WTC11 (cell line): ENCODE results near the gene CLIC3. TPM values are rescaled to one million over a fixed set of nuclear protein-coding genes. Genes with fewer than 3 reads are reported as not detected.
A peak's percentile ranks its signal among the peaks of the same experiment; 100 is the strongest.

ENCODE experiments used
- ATAC-seq: fragments of 200-7000 bp; cut with Tn5 transposase; 2 replicates; pipeline ENCODE4 v1.10.0; 2021; ENCODE audit warnings: mild to moderate bottlenecking, moderate library complexity
- CTCF ChIA-PET: fragments of 300-600 bp; sonication (Branson Sonifier 250); formaldehyde crosslinking; loops from one replicate; lab custom pipeline; 2021; ENCODE audit warnings: antibody characterized with exemption; lab: Charles Lee
- POLR2A ChIA-PET: fragments of 350-600 bp; sonication (Branson Sonifier 250); formaldehyde crosslinking; loops from one replicate; lab custom pipeline; 2021; ENCODE audit warnings: antibody characterized with exemption; lab: Charles Lee
- DNase-seq: peaks from one replicate; pipeline ENCODE4 v3.0.0; 2021; ENCODE audit warnings: low spot score
- H3K27ac Mint-ChIP-seq: 2 replicates; pipeline ENCODE4 v1.8.0; 2021; ENCODE audit warnings: mixed read lengths
- H3K27me3 Mint-ChIP-seq: 2 replicates; pipeline ENCODE4 v1.8.0; 2021; ENCODE audit warnings: low read depth, mild to moderate bottlenecking, moderate library complexity, mixed read lengths
- H3K36me3 Mint-ChIP-seq: 2 replicates; pipeline ENCODE4 v1.8.0; 2021; ENCODE audit warnings: mixed read lengths
- H3K4me1 Mint-ChIP-seq: 2 replicates; pipeline ENCODE4 v1.8.0; 2022; ENCODE audit warnings: mixed read lengths
- H3K4me3 Mint-ChIP-seq: 2 replicates; pipeline ENCODE4 v1.8.0; 2021; ENCODE audit warnings: mild to moderate bottlenecking, moderate library complexity, mixed read lengths
- H3K9me3 Mint-ChIP-seq: 2 replicates; pipeline ENCODE4 v1.8.0; 2021; ENCODE audit warnings: mixed read lengths
- ATF2 ChIP-seq: sonication (generic); formaldehyde crosslinking; IDR thresholded peaks from 2 replicates; pipeline ENCODE4 v1.8.1; 2022; ENCODE audit warnings: low read depth, missing genetic modification reagents, borderline replicate concordance
- ATF6 ChIP-seq: sonication (generic); formaldehyde crosslinking; IDR thresholded peaks from 2 replicates; pipeline ENCODE4 v1.8.1; 2023; ENCODE audit warnings: mild to moderate bottlenecking, missing genetic modification reagents
- FOXJ3 ChIP-seq: sonication (generic); formaldehyde crosslinking; IDR thresholded peaks from 2 replicates; pipeline ENCODE4 v1.9.0; 2021; ENCODE audit warnings: missing genetic modification reagents, mild to moderate bottlenecking, borderline replicate concordance
- MYBL2 ChIP-seq: sonication (generic); formaldehyde crosslinking; IDR thresholded peaks from 2 replicates; pipeline ENCODE4 v1.8.1; 2023; ENCODE audit warnings: mild to moderate bottlenecking, moderate library complexity, missing genetic modification reagents
- NFATC4 ChIP-seq: fragments of 250-450 bp; sonication (Bioruptor Pico); IDR thresholded peaks from 2 replicates; pipeline ENCODE4 v1.9.0; 2021; ENCODE audit warnings: mild to moderate bottlenecking
- NFE2L1 ChIP-seq: sonication (generic); formaldehyde crosslinking; IDR thresholded peaks from 2 replicates; pipeline ENCODE4 v1.8.1; 2023; ENCODE audit warnings: missing genetic modification reagents
- NR2C2 ChIP-seq: sonication (generic); formaldehyde crosslinking; IDR thresholded peaks from 2 replicates; pipeline ENCODE4 v1.8.0; 2022; ENCODE audit warnings: mild to moderate bottlenecking, missing genetic modification reagents
- NR3C1 ChIP-seq: sonication (generic); formaldehyde crosslinking; conservative IDR thresholded peaks from 2 replicates; pipeline ENCODE4 v1.8.1; 2023; ENCODE audit warnings: low read depth, mild to moderate bottlenecking, missing genetic modification reagents
- OVOL2 ChIP-seq: fragments of 250-450 bp; sonication (Bioruptor Pico); IDR thresholded peaks from 2 replicates; pipeline ENCODE4 v1.9.0; 2021; ENCODE audit warnings: mild to moderate bottlenecking, borderline replicate concordance
- SOX15 ChIP-seq: fragments of 250-450 bp; sonication (Bioruptor Pico); IDR thresholded peaks from 2 replicates; pipeline ENCODE4 v1.9.0; 2021; ENCODE audit warnings: mild to moderate bottlenecking
- STAT6 ChIP-seq: sonication (generic); formaldehyde crosslinking; conservative IDR thresholded peaks from 2 replicates; pipeline ENCODE4 v1.8.1; 2023; ENCODE audit warnings: mild to moderate bottlenecking, low read depth, missing genetic modification reagents, moderate library complexity
- TCF7 ChIP-seq: sonication (generic); formaldehyde crosslinking; IDR thresholded peaks from 2 replicates; pipeline ENCODE4 v1.8.0; 2022; ENCODE audit warnings: mild to moderate bottlenecking, low read depth, missing genetic modification reagents, moderate library complexity
- TEAD4 ChIP-seq: sonication (generic); formaldehyde crosslinking; IDR thresholded peaks from 2 replicates; pipeline ENCODE4 v1.8.0; 2022; ENCODE audit warnings: mild to moderate bottlenecking, missing genetic modification reagents
- ZBTB21 ChIP-seq: sonication (generic); formaldehyde crosslinking; IDR thresholded peaks from 2 replicates; pipeline ENCODE4 v1.8.1; 2023; ENCODE audit warnings: mild to moderate bottlenecking, missing genetic modification reagents, borderline replicate concordance
- ZNF121 ChIP-seq: sonication (generic); formaldehyde crosslinking; IDR thresholded peaks from 2 replicates; pipeline ENCODE4 v1.8.0; 2023; ENCODE audit warnings: missing genetic modification reagents
- ZNF138 ChIP-seq: sonication (generic); formaldehyde crosslinking; conservative IDR thresholded peaks from 2 replicates; pipeline ENCODE4 v1.8.1; 2022; ENCODE audit warnings: mild to moderate bottlenecking, moderate library complexity, missing genetic modification reagents
- ZNF396 ChIP-seq: fragments of 250-450 bp; sonication (Bioruptor Pico); IDR thresholded peaks from 2 replicates; pipeline ENCODE4 v1.8.0; 2021; ENCODE audit warnings: mild to moderate bottlenecking, moderate library complexity, borderline replicate concordance
- ZSCAN18 ChIP-seq: fragments of 250-450 bp; sonication (Bioruptor Pico); IDR thresholded peaks from 2 replicates; pipeline ENCODE4 v2.1.2; 2022; ENCODE audit warnings: mild to moderate bottlenecking, moderate library complexity
- total RNA-seq: library from RNA; stranded (reverse); gene quantifications from 3 replicates; pipeline ENCODE4 v1.2.3, GENCODE V29; 2021
- TF ChIP-seq, protein P1 (sequence below): fragments of 250-450 bp; sonication (Bioruptor Pico); IDR thresholded peaks from 2 replicates; pipeline ENCODE4 v1.9.0; 2021; ENCODE audit warnings: moderate library complexity, mild to moderate bottlenecking, inconsistent platforms, borderline replicate concordance

The CLIC3 gene
- total RNA-seq, 1 experiment from 2014 or later: 0.31 TPM

DNA sequence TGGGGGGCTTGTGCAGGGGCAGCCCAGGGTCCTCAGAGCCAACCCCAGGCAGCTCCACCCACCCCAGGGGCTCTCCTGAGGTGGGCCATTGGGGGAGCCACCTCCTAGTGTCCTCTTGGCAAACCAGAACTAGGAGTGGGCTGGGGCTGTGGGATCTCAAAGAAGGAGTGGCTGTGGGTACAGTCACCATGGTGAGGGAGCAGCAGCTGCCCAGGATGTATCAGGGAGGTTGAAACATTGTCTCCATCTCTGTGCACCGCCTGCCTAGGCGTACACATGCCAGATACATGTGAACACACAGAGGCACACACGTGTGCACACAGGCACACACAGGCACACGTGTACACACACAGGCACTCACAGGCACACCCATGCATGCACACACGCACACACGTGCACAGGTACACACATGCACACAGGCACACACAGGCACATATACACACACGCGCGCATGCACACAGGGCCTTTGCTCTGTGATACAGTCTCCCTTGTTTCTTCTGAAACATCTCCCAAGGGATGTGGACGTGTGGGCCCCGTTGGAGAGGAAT lies 33.6 kb downstream of the CLIC3 start:
- no peaks in the 10 kb centered on the region for H3K36me3 Mint-ChIP-seq
- no peaks in the 10 kb centered on the region for H3K9me3 Mint-ChIP-seq
- peaks cover 10% of the 10 kb centered on the region for H3K4me1 Mint-ChIP-seq
- CTCF ChIA-PET: interaction anchor here (0.7 to 2.0 kb wide), 3 partner anchors 67 to 172 kb away, joined by 3 to 7 read pairs (median 4); no protein-coding TSS in a partner anchor
- no peaks in the 10 kb centered on the region for H3K27me3 Mint-ChIP-seq
- TF ChIP-seq ZNF121 (CRISPR knock-in tag): no peak
- no peak overlapping the region for H3K4me3 Mint-ChIP-seq
- no peak overlapping the region for H3K27ac Mint-ChIP-seq
- POLR2A ChIA-PET: no interaction called here
- ATAC-seq (no peak), DNase-seq (no peak)

DNA sequence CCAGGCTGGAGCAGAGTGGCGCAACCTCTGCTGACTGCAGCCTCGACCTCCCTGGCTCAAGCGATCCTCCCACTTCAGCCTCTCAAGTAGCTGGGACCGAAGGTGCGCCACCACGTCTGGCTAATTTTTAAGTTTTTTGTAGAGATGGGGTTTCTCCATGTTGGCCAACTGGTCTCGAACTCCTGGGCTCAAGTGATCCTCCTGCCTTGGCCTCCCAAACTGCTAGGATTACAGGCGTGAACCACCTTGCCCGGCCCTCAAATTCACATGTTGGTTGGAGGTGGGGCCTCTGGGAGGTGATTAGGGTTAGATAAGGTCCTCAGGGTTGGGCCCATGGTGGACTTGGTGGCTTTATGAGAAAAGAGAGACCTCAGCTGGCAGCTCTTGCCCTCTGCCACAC lies 34.2 kb downstream of the CLIC3 start:
- DNase-seq (no peak), ATAC-seq (no peak)
- peaks cover 10% of the 10 kb centered on the region for H3K4me1 Mint-ChIP-seq
- H3K9me3 Mint-ChIP-seq: no peaks in the 10 kb centered on the region
- no peak overlapping the region for H3K4me3 Mint-ChIP-seq
- H3K27me3 Mint-ChIP-seq: no peaks in the 10 kb centered on the region
- no peaks in the 10 kb centered on the region for H3K36me3 Mint-ChIP-seq
- H3K27ac Mint-ChIP-seq: no peak overlapping the region
- CTCF ChIA-PET: interaction anchor here (0.7 to 1.5 kb wide), 6 partner anchors 14 to 193 kb away, joined by 3 to 5 read pairs (median 4); partner anchors contain the start of gene FBXW5
- TF ChIP-seq NR3C1 (CRISPR knock-in tag): no peak
- no peak for TF ChIP-seq TCF7 (CRISPR knock-in tag)
- POLR2A ChIA-PET: no interaction called here

DNA sequence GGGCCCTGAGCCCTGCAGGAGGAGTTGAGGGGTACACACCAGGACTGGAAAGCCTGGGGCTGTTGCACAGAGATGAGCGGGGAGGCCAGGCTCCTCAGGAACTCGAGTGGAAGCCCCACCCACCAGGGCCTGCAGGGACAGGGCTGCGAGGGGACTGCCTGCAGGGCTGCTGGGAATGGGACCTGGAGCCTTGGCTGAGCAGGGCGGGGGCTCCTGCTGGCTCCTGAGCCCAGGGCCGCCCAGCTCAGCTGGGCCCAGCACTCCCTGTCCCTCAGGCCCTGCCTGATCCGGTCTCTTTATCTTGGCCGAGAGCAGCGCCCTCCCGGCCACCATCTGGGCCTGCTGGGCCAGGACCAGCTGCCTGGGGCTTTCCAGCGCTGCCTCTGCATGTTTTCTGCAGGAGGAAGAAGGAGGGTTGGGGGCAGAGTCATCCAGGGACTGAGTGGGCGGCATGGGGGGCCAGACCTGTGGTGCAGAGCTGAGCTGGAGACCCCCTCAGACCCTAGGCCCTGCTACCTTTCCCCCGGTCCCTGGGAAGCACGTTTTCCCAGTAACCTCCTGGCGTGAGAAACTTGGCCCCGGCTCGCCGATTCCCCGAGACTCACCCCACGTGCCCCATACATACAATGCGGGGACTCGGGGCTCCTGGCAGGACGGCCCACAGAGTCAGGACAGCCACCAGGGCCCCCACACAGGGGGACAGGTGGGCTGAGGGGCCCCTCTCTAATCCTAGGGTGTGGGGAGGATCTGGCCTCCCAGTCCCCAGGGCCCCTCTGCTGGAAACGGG lies 34.9 kb downstream of the CLIC3 start:
- no peak overlapping the region for H3K27ac Mint-ChIP-seq
- CTCF ChIA-PET: interaction anchor here (0.6 to 1.5 kb wide), 7 partner anchors 14 to 192 kb away, joined by 3 to 5 read pairs (median 4); partner anchors contain the start of gene FBXW5
- TF ChIP-seq TEAD4 (CRISPR knock-in tag) (no peak), OVOL2 (CRISPR knock-in tag) (no peak), SOX15 (no peak), ZNF396 (no peak), MYBL2 (CRISPR knock-in tag) (no peak), NR2C2 (CRISPR knock-in tag) (no peak), ZNF138 (CRISPR knock-in tag) (no peak), ATF6 (no peak)

DNA sequence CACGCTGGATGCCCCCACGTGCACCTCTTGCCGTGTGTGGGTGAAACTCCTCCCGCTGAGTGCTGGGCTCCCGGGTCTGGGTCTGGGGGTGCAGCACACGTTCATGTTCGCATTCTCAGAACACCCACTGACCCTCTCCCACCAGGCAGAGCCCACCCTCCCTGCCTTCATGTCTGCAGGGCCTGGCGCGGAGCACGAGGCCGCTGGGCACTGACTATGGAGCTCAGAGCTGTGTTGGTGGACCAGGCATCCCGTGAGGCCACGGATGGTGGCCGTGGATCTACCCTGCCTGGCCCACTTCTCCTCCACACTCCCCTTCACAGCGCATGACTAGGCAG lies 35.5 kb downstream of the CLIC3 start:
- Mint-ChIP-seq H3K36me3 (no peaks in the 10 kb centered on the region), H3K4me1 (peaks cover 4% of the 10 kb centered on the region), H3K27ac (no peak overlapping the region), H3K27me3 (no peaks in the 10 kb centered on the region), H3K9me3 (peaks cover 9% of the 10 kb centered on the region), H3K4me3 (no peak overlapping the region)
- DNase-seq (no peak), ATAC-seq (no peak)
- POLR2A ChIA-PET: interaction anchor here (0.6 kb wide), 1 partner anchor 455 kb away, joined by 3 read pairs; no protein-coding TSS in a partner anchor
- CTCF ChIA-PET: interaction anchor here (0.6 to 1.8 kb wide), 8 partner anchors 13 to 192 kb away, joined by 3 to 11 read pairs (median 4); partner anchors contain the start of gene FBXW5
- TF ChIP-seq ZNF396: no peak
- TF ChIP-seq NFE2L1 (CRISPR knock-in tag): no peak
- TF ChIP-seq ZSCAN18: no peak
- TF ChIP-seq NR2C2 (CRISPR knock-in tag): no peak
- TF ChIP-seq FOXJ3: no peak
- no peak for TF ChIP-seq STAT6 (CRISPR knock-in tag)
- TF ChIP-seq, protein P1, sequence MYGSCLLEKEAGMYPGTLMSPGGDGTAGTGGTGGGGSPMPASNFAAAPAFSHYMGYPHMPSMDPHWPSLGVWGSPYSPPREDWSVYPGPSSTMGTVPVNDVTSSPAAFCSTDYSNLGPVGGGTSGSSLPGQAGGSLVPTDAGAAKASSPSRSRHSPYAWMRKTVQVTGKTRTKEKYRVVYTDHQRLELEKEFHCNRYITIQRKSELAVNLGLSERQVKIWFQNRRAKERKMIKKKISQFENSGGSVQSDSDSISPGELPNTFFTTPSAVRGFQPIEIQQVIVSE: no peak
- TF ChIP-seq TEAD4 (CRISPR knock-in tag): no peak
- no peak for TF ChIP-seq NFATC4 (CRISPR knock-in tag)
- TF ChIP-seq NR3C1 (CRISPR knock-in tag): no peak
- no peak for TF ChIP-seq ZBTB21 (CRISPR knock-in tag)
- no peak for TF ChIP-seq ATF2 (CRISPR knock-in tag)

More for the DNA sequence above, 34.9 kb downstream of the CLIC3 start:
- no peaks in the 10 kb centered on the region for H3K36me3 Mint-ChIP-seq
- H3K27me3 Mint-ChIP-seq: no peaks in the 10 kb centered on the region
- POLR2A ChIA-PET: interaction anchor here (0.6 kb wide), 1 partner anchor 456 kb away, joined by 3 read pairs; no protein-coding TSS in a partner anchor
- H3K9me3 Mint-ChIP-seq: peaks cover 4% of the 10 kb centered on the region
- no peak for DNase-seq
- H3K4me3 Mint-ChIP-seq: no peak overlapping the region
- peaks cover 10% of the 10 kb centered on the region for H3K4me1 Mint-ChIP-seq
- ATAC-seq: 0 out of 2 replicates have a peak, but pooled peaks have one; percentile 15
